Measurements from ENCODE around the gene EXOG.

GRCh38 chr3:38575279-38575843 is 79.2 kb downstream of the EXOG start:
- TF ChIP-seq JUN (CRISPR knock-in tag; IDR thresholded peaks at IDR 0.05) (no peak), TP53 (CRISPR knock-in tag; IDR thresholded peaks at IDR 0.05) (no peak), NR3C1 (CRISPR knock-in tag; conservative IDR thresholded peaks at IDR 0.05; ENCODE audit: low read depth) (no peak), MYBL2 (CRISPR knock-in tag; IDR thresholded peaks at IDR 0.05) (no peak), OVOL2 (CRISPR knock-in tag; IDR thresholded peaks at IDR 0.05; ENCODE audit: borderline replicate concordance) (no peak), TEAD4 (CRISPR knock-in tag; IDR thresholded peaks at IDR 0.05) (no peak)
- TF ChIP-seq, protein P1, sequence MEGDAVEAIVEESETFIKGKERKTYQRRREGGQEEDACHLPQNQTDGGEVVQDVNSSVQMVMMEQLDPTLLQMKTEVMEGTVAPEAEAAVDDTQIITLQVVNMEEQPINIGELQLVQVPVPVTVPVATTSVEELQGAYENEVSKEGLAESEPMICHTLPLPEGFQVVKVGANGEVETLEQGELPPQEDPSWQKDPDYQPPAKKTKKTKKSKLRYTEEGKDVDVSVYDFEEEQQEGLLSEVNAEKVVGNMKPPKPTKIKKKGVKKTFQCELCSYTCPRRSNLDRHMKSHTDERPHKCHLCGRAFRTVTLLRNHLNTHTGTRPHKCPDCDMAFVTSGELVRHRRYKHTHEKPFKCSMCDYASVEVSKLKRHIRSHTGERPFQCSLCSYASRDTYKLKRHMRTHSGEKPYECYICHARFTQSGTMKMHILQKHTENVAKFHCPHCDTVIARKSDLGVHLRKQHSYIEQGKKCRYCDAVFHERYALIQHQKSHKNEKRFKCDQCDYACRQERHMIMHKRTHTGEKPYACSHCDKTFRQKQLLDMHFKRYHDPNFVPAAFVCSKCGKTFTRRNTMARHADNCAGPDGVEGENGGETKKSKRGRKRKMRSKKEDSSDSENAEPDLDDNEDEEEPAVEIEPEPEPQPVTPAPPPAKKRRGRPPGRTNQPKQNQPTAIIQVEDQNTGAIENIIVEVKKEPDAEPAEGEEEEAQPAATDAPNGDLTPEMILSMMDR (IDR thresholded peaks at IDR 0.05), result no peak

Measured in WTC11 (cell line).